Measurements from ENCODE around the gene GLDC.

DNA sequence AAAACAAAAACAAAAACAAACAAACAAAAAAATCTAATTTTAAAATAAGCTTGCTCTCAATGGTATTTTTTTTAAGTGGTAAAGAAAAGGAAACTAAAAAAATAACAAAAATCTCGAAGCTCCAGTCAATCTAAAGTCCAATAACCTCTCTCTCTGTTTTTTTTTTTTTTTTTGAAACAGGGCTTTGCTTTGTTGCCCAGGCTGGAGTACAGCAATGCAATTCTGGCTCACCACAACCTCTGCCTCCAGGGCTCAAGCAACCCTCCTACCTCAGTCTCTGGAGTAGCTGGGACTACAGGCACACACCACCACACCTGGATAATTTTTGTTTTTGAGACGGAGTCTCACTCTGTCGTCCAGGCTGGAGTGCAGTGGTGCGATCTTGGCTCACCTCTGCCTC is 25.9 kb upstream of the GLDC start:
- TF ChIP-seq, protein P1, sequence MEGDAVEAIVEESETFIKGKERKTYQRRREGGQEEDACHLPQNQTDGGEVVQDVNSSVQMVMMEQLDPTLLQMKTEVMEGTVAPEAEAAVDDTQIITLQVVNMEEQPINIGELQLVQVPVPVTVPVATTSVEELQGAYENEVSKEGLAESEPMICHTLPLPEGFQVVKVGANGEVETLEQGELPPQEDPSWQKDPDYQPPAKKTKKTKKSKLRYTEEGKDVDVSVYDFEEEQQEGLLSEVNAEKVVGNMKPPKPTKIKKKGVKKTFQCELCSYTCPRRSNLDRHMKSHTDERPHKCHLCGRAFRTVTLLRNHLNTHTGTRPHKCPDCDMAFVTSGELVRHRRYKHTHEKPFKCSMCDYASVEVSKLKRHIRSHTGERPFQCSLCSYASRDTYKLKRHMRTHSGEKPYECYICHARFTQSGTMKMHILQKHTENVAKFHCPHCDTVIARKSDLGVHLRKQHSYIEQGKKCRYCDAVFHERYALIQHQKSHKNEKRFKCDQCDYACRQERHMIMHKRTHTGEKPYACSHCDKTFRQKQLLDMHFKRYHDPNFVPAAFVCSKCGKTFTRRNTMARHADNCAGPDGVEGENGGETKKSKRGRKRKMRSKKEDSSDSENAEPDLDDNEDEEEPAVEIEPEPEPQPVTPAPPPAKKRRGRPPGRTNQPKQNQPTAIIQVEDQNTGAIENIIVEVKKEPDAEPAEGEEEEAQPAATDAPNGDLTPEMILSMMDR (IDR thresholded peaks at IDR 0.05) = no peak
- TF ChIP-seq POLR2A (IDR thresholded peaks at IDR 0.05; ENCODE audit: low read depth) (no peak), POLR2AphosphoS5 (IDR thresholded peaks at IDR 0.05) (no peak)
